IMR-90 (cell line): ENCODE results near the gene INF2. TPM values are rescaled to one million over a fixed set of nuclear protein-coding genes. Genes with fewer than 3 reads are reported as not detected.

Source experiments
- ATAC-seq: fragments of 200-7000 bp; cut with Tn5 transposase; 2 replicates; pipeline ENCODE4 v1.9.1; 2020; ENCODE audit warnings: low read depth, mild to moderate bottlenecking, moderate library complexity
- BruUV-seq: library from RNA; stranded (reverse); fragments of 400-500 nt; replicated peaks from 2 replicates; lab custom pipeline; 2021; lab: Mats Ljungman, UMichigan
- CTCF ChIA-PET: fragments of 300-600 bp; formaldehyde crosslinking; extraction: SDS; loops from one replicate; lab custom pipeline; 2021; ENCODE audit warnings: antibody characterized with exemption; lab: Yijun Ruan, JAX
- POLR2A ChIA-PET: fragments of 300-600 bp; sonication (Branson Sonifier 250); formaldehyde crosslinking; loops from one replicate; lab custom pipeline; 2022; ENCODE audit warnings: antibody characterized with exemption; ENCODE audit not compliant: unreplicated experiment; lab: Charles Lee
- DNase-seq: peaks from one replicate; pipeline ENCODE4 v3.0.0; 2013
- H2AFZ ChIP-seq: replicated peaks from 2 replicates; pipeline ENCODE3; 2013; ENCODE audit warnings: low read length, mild to moderate bottlenecking; ENCODE audit not compliant: poor library complexity
- H2AK5ac ChIP-seq: 2 replicates; pipeline ENCODE4 v1.6.1; 2013; ENCODE audit warnings: low read depth, low read length, inconsistent platforms
- H2AK9ac ChIP-seq: replicated peaks from 2 replicates; pipeline ENCODE3; 2013; ENCODE audit warnings: mild to moderate bottlenecking, low read depth, low read length, moderate library complexity; ENCODE audit not compliant: poor library complexity
- H2BK120ac ChIP-seq: 2 replicates; pipeline ENCODE4 v1.6.1; 2013; ENCODE audit warnings: low read depth, low read length, inconsistent platforms
- H2BK15ac ChIP-seq: 3 replicates; pipeline ENCODE4 v1.6.1; 2013; ENCODE audit warnings: low read depth, low read length, inconsistent platforms
- H2BK20ac ChIP-seq: 2 replicates; pipeline ENCODE4 v1.6.1; 2013; ENCODE audit warnings: low read depth, mild to moderate bottlenecking, inconsistent platforms, low read length, moderate library complexity
- H2BK5ac ChIP-seq: 2 replicates; pipeline ENCODE4 v1.6.1; 2013; ENCODE audit warnings: mild to moderate bottlenecking, low read depth, low read length, inconsistent platforms; ENCODE audit not compliant: poor library complexity, severe bottlenecking
- H3K14ac ChIP-seq: replicated peaks from 2 replicates; pipeline ENCODE4 v1.6.1; 2013; ENCODE audit warnings: low read depth, low read length, inconsistent platforms
- H3K18ac ChIP-seq: 2 replicates; pipeline ENCODE4 v1.6.1; 2013; ENCODE audit warnings: low read depth, low read length, control low read depth
- H3K23ac ChIP-seq: 2 replicates; pipeline ENCODE4 v1.6.1; 2013; ENCODE audit warnings: low read depth, low read length, inconsistent platforms
- H3K27ac ChIP-seq: 2 replicates; pipeline ENCODE4 v1.5.1; 2013; ENCODE audit warnings: mild to moderate bottlenecking, control low read depth, low read length; ENCODE audit not compliant: insufficient read depth
- H3K27me3 ChIP-seq: 2 replicates; pipeline ENCODE4 v1.6.1; 2013; ENCODE audit warnings: low read length; ENCODE audit not compliant: control insufficient read depth, insufficient read depth
- H3K36me3 ChIP-seq: 2 replicates; pipeline ENCODE4 v1.6.1; 2013; ENCODE audit warnings: low read length, mixed read lengths; ENCODE audit not compliant: control insufficient read depth, insufficient read depth
- H3K4ac ChIP-seq: 2 replicates; pipeline ENCODE4 v1.6.1; 2013; ENCODE audit warnings: low read depth, low read length, inconsistent platforms
- H3K4me1 ChIP-seq: 2 replicates; pipeline ENCODE4 v1.6.1; 2013; ENCODE audit warnings: low read length, mixed read lengths; ENCODE audit not compliant: control insufficient read depth, insufficient read depth
- H3K4me2 ChIP-seq: 2 replicates; pipeline ENCODE4 v1.6.1; 2013; ENCODE audit warnings: low read depth, mild to moderate bottlenecking, control low read depth, low read length, moderate library complexity
- H3K4me3 ChIP-seq: 2 replicates; pipeline ENCODE4 v1.5.1; 2013; ENCODE audit warnings: low read depth, mild to moderate bottlenecking, control low read depth, low read length, moderate library complexity; ENCODE audit not compliant: insufficient read depth
- H3K56ac ChIP-seq: 2 replicates; pipeline ENCODE4 v1.6.1; 2013; ENCODE audit warnings: low read length, inconsistent platforms; ENCODE audit not compliant: insufficient read depth; ENCODE audit errors: extremely low read depth
- H3K79me1 ChIP-seq, 2 experiments: 2 replicates each; pipeline ENCODE4 v1.6.1; 2013; ENCODE audit warnings: low read length in 2 of 2, inconsistent platforms in 1 of 2, low read depth in 1 of 2
- H3K9ac ChIP-seq: 2 replicates; pipeline ENCODE4 v1.6.1; 2013; ENCODE audit warnings: low read depth, low read length, control low read depth
- H3K9me1 ChIP-seq: 2 replicates; pipeline ENCODE4 v1.6.1; 2013; ENCODE audit warnings: low read length, inconsistent platforms; ENCODE audit not compliant: insufficient read depth
- H3K9me3 ChIP-seq: 2 replicates; pipeline ENCODE4 v1.6.1; 2013; ENCODE audit warnings: low read length; ENCODE audit not compliant: control insufficient read depth, insufficient read depth
- H4K20me1 ChIP-seq: 2 replicates; pipeline ENCODE4 v1.6.1; 2013; ENCODE audit warnings: low read length, inconsistent platforms; ENCODE audit not compliant: insufficient read depth
- H4K5ac ChIP-seq: 2 replicates; pipeline ENCODE4 v1.6.1; 2013; ENCODE audit warnings: mild to moderate bottlenecking, low read depth, low read length, control low read depth
- H4K8ac ChIP-seq, 2 experiments: 2 replicates each; pipeline ENCODE4 v1.6.1; 2013; ENCODE audit warnings: low read depth in 2 of 2, low read length in 2 of 2, control low read depth in 1 of 2, inconsistent platforms in 1 of 2
- H4K91ac ChIP-seq: 2 replicates; pipeline ENCODE4 v1.6.1; 2013; ENCODE audit warnings: low read depth, low read length, inconsistent platforms; ENCODE audit not compliant: insufficient read depth
- CEBPB ChIP-seq: IDR thresholded peaks from 2 replicates; pipeline ENCODE4 v1.6.1; 2012; ENCODE audit warnings: low read depth, low read length, improper control_type of control experiment
- FOS ChIP-seq: fragments of 150-350 bp; IDR thresholded peaks from 2 replicates; pipeline ENCODE4 v1.6.1; 2016; ENCODE audit warnings: low read depth, low read length
- MXI1 ChIP-seq: IDR thresholded peaks from 2 replicates; pipeline ENCODE4 v1.6.1; 2012; ENCODE audit warnings: low read depth, mild to moderate bottlenecking, low read length, moderate library complexity, borderline replicate concordance
- RCOR1 ChIP-seq: IDR thresholded peaks from 2 replicates; pipeline ENCODE4 v1.6.1; 2012; ENCODE audit warnings: mild to moderate bottlenecking, low read length, improper control_type of control experiment; ENCODE audit not compliant: insufficient replicate concordance
- WGBS, 2 experiments: methylation state at CpG; one replicate each; pipeline versions ENCODE4 v1.1.5 to v1.1.7; 2013; ENCODE audit warnings: missing lambda C conversion rate in 2 of 2; ENCODE audit not compliant: insufficient read length in 1 of 2; ENCODE audit errors: extremely low coverage in 2 of 2; 5-methylcytosine and 5-hydroxymethylcytosine counted together
- dilution Hi-C: fragments of 300-500 bp; cut with HindIII; formaldehyde crosslinking; loops from one replicate; pipeline ENCODE4 v1.14.3; 2018; ENCODE audit warnings: low sequenced_read_pairs; ENCODE audit not compliant: unreplicated experiment
- in situ Hi-C: fragments of 300-500 bp; cut with MboI; formaldehyde crosslinking; loops from 3 replicates; pipeline ENCODE4 v1.14.3; 2019; ENCODE audit warnings: low sequenced_read_pairs, inconsistent platforms, mixed read lengths
- intact Hi-C: fragments of 100-400 bp; cut with micrococcal nuclease; formaldehyde crosslinking; loops from 2 replicates; pipeline ENCODE4 v1.10.0; 2022
- polyA plus RNA-seq, 3 experiments: library from polyadenylated mRNA; depleted of rRNA; stranded (reverse); fragments of >200 nt; gene quantifications; 2 replicates each; pipeline ENCODE4 v1.2.3, GENCODE V29; 2012; ENCODE audit warnings: low replicate concordance in 1 of 3
- total RNA-seq: library from RNA; depleted of rRNA; stranded (reverse); fragments of >200 nt; gene quantifications from 2 replicates; pipeline ENCODE4 v1.2.3, GENCODE V29; 2012

The INF2 gene
- total and polyA plus RNA-seq, 2 of the 4 experiments (the other 2 are of a cell fraction) = 16.8 to 62.1 TPM

- ChIA-PET CTCF (no interaction called here), POLR2A (no interaction called here)
- Histone ChIP-seq H3K4me2 (no peak overlapping the region), H4K91ac (no peak overlapping the region), H3K56ac (no peak overlapping the region), H2AK5ac (0 out of 2 replicates have a peak overlapping the region, but pooled peaks have one; percentile 29), H3K9me1 (peaks cover 5% of the 10 kb centered on the region; the same call in 1 of the 2 replicates), H2BK120ac (no peak overlapping the region), H3K4me3 (no peak overlapping the region), H2BK15ac (no peak overlapping the region), H4K20me1 (no peaks in the 10 kb centered on the region), H3K79me1 (no peaks in the 10 kb centered on the region), H2BK5ac (no peak overlapping the region), H4K5ac (no peak overlapping the region), H3K9ac (no peak overlapping the region), H3K14ac (no peak overlapping the region), H2AFZ (no peak overlapping the region), H3K18ac (no peak overlapping the region), H3K4ac (no peak overlapping the region), H3K4me1 (peaks cover 15% of the 10 kb centered on the region), H3K36me3 (no peaks in the 10 kb centered on the region), H3K9me3 (no peaks in the 10 kb centered on the region), H2AK9ac (no peak overlapping the region), H3K27me3 (no peaks in the 10 kb centered on the region), H4K8ac (no peak overlapping the region), H2BK20ac (no peak overlapping the region), H3K27ac (no peak overlapping the region), H3K23ac (no peak overlapping the region)
- in situ Hi-C loops = no loop called here
- dilution Hi-C loops = no loop called here
- intact Hi-C loops = no loop called here
- DNase-seq = no peak
- TF ChIP-seq RCOR1 (no peak), MXI1 (no peak), FOS (no peak), CEBPB (no peak)
- ATAC-seq = no peak
- BruUV-seq = no TSS peak
- WGBS, 2 experiments = 92% methylated on average over 2 of the region's 9 CpGs; no CpG with 5 or more reads in 1 of the 2 experiments
These were observed 45.2 kb downstream of the INF2 start for GRCh38 chr14:104734601-104734990.
